Prostate gland (tissue), 2 donors: ENCODE results near the gene PRAC2.

ENCODE experiments used
- CTCF ChIP-seq, 4 experiments: fragments of 200-600 bp in 2 of 4; fragments of 450-650 bp in 2 of 4; sonication (generic) in 2 of 4; IDR thresholded peaks; 1 replicate in 3 of 4; 2 replicates in 1 of 4; pipeline ENCODE4 v1.5.1; 2016 to 2019; ENCODE audit warnings: antibody characterized with exemption in 4 of 4, mild to moderate bottlenecking in 2 of 4, moderate library complexity in 2 of 4
- POLR2A ChIP-seq: fragments of 450-650 bp; IDR thresholded peaks from one replicate; pipeline ENCODE4 v1.6.1; 2016; ENCODE audit warnings: antibody characterized with exemption, mild to moderate bottlenecking
- POLR2AphosphoS5 ChIP-seq: sonication (generic); formaldehyde crosslinking; IDR thresholded peaks from one replicate; pipeline ENCODE4 v1.6.1; 2017; ENCODE audit warnings: antibody characterized with exemption

- no peak for TF ChIP-seq CTCF (IDR thresholded peaks at IDR 0.05)
- TF ChIP-seq POLR2A: no peak
- TF ChIP-seq POLR2AphosphoS5: no peak
Observed at GRCh38 chr17:48773245-48773644, 50.3 kb downstream of the PRAC2 start.
